AG04449 (cell line): ENCODE results near the gene RASSF10.

Experiments used
- CTCF ChIA-PET: fragments of 350-600 bp; formaldehyde crosslinking; extraction: SDS; loops from one replicate; lab custom pipeline; 2021; ENCODE audit warnings: antibody characterized with exemption; lab: Yijun Ruan, JAX
- POLR2A ChIA-PET: fragments of 400-600, 350-600 bp; formaldehyde crosslinking; extraction: SDS; loops from one replicate; lab custom pipeline; 2020; ENCODE audit warnings: antibody characterized with exemption, inconsistent platforms; lab: Yijun Ruan, JAX
- DNase-seq: peaks from one replicate; pipeline ENCODE4 v3.0.0-alpha.2; 2010; ENCODE audit warnings: low read depth, low spot score
- H3K4me3 ChIP-seq: 2 replicates; pipeline ENCODE4 v1.5.1; 2011; ENCODE audit warnings: low read depth, mild to moderate bottlenecking, control low read depth, low read length
- CTCF ChIP-seq: IDR thresholded peaks from one replicate; pipeline ENCODE4 v1.5.1; 2011; ENCODE audit warnings: mild to moderate bottlenecking, moderate library complexity, low read length, control low read depth, inconsistent platforms; ENCODE audit not compliant: insufficient read depth; ENCODE audit errors: missing control alignments

RASSF10 gene

GRCh38 chr11:12964650-12965049, 44.5 kb upstream of the RASSF10 start:
- no peak for TF ChIP-seq CTCF
- no peak for DNase-seq
- CTCF ChIA-PET, result interaction anchor here (0.7 to 14.0 kb wide), 40 partner anchors 9 to 677 kb away, joined by 3 to 357 read pairs (median 6); partner anchors contain the start of gene PARVA
- POLR2A ChIA-PET, result no interaction called here
- H3K4me3 ChIP-seq, result no peak overlapping the region

- no peak for TF ChIP-seq CTCF
- CTCF ChIA-PET, result interaction anchor here (0.6 to 14.0 kb wide), 26 partner anchors 8 to 678 kb away, joined by 3 to 357 read pairs (median 7); no protein-coding TSS in a partner anchor
- H3K4me3 ChIP-seq, result no peak overlapping the region
- DNase-seq, result no peak
- POLR2A ChIA-PET, result interaction anchor here (0.7 kb wide), 1 partner anchor 264 kb away, joined by 3 read pairs; no protein-coding TSS in a partner anchor
Measured at GRCh38 chr11:12966002-12966401, 43.1 kb upstream of the RASSF10 start.

DNA sequence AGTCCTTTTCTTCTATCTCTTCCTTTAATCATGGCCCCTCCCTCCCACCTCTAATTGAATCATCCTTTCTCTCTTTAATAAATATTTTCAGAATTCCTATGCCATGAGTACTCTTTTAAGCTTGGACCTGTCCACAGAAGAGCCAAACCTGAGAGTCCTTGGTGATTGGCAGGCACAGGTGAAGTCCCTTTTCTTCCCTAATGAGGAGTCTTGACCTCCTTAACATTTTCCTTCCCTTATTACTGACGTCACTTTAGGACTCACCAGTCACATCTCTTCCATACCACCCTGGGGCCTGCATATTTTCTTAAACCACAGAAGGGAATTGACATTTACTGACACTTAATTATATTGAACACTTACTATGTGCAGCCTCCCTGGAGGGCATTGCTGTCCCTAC, 41.0 kb upstream of the RASSF10 start:
- no peak for DNase-seq
- H3K4me3 ChIP-seq, result no peak overlapping the region
- ChIA-PET POLR2A (no interaction called here), CTCF (interaction anchor here (0.5 to 14.0 kb wide), 5 partner anchors 13 to 637 kb away, joined by 3 to 357 read pairs (median 6); no protein-coding TSS in a partner anchor)
- TF ChIP-seq CTCF, result no peak

DNA sequence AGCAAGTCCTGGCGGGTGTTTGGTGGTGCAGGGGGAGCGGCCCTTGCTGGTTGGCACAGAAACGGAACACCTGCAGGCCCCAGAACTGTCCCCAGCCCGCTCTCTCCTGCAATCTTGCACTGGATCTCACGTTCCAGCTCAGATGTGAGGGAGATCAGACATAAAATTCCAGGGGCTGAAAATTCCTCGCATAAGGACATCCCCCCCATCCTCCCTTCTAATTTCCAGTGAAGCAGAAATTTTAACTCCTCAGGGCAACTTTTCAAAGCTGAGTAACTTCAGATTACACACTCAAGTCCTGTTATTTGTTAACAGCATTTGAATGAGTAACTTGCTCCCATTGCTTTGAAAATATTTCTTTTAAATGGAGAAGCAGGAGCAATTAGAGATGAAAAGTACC, 40.3 kb upstream of the RASSF10 start:
- CTCF ChIA-PET, result interaction anchor here (14.0 kb wide), 1 partner anchor 183 kb away, joined by 357 read pairs; no protein-coding TSS in a partner anchor
- POLR2A ChIA-PET, result no interaction called here
- DNase-seq, result no peak
- H3K4me3 ChIP-seq, result no peak overlapping the region
- no peak for TF ChIP-seq CTCF

GRCh38 chr11:12971955-12972354, 37.2 kb upstream of the RASSF10 start:
- no peak overlapping the region for H3K4me3 ChIP-seq
- DNase-seq, result no peak
- no peak for TF ChIP-seq CTCF
- ChIA-PET POLR2A (no interaction called here), CTCF (interaction anchor here (0.6 to 7.3 kb wide), 4 partner anchors 8 to 641 kb away, joined by 3 to 89 read pairs (median 4); no protein-coding TSS in a partner anchor)

- DNase-seq, result no peak
- no peak overlapping the region for H3K4me3 ChIP-seq
- ChIA-PET POLR2A (no interaction called here), CTCF (interaction anchor here (1.1 to 7.3 kb wide), 4 partner anchors 9 to 685 kb away, joined by 3 to 89 read pairs (median 4); no protein-coding TSS in a partner anchor)
- TF ChIP-seq CTCF, result no peak
Measured at GRCh38 chr11:12973528-12974181, 35.5 kb upstream of the RASSF10 start.
